Pancreas (tissue), 10 donors: ENCODE data around the gene TMEM233. TPM values are rescaled to one million over a fixed set of nuclear protein-coding genes. Genes with fewer than 3 reads are reported as not detected.

Experiments used
- ATAC-seq, 4 donors: fragments of 200-7000 bp; cut with Tn5 transposase; one replicate each; pipeline versions ENCODE4 v1.8.0 to v1.9.1; 2020; ENCODE audit warnings: mild to moderate bottlenecking in 4 of 4, moderate library complexity in 4 of 4
- DNase-seq, 6 donors: peaks; one replicate each; pipeline ENCODE4 v3.0.0-alpha.2; 2020
- FAIRE-seq: peaks from 2 replicates; lab custom pipeline; 2012; peaks lifted over from hg19 to GRCh38; lab: Jason Lieb, UNC
- H3K27ac ChIP-seq, 4 donors: fragments of 200-600 bp; sonication (generic); 1 replicate in 3 of 4; 2 replicates in 1 of 4; pipeline versions ENCODE4 v1.5.0 to v1.8.0; 2020
- H3K27me3 ChIP-seq, 4 donors: fragments of 200-600 bp; one replicate each; pipeline ENCODE4 v1.8.0; 2021
- H3K36me3 ChIP-seq, 3 donors: fragments of 200-600 bp; sonication (generic) in 1 of 3; one replicate each; pipeline versions ENCODE4 v1.5.0 to v1.8.0; 2020 to 2021
- H3K4me1 ChIP-seq, 3 donors: fragments of 200-600 bp; one replicate each; pipeline ENCODE4 v1.8.0; 2021
- H3K4me3 ChIP-seq, 4 donors: fragments of 200-600 bp; sonication (generic) in 2 of 4; one replicate each; pipeline versions ENCODE4 v1.5.0 to v1.8.0; 2020 to 2021
- H3K9me3 ChIP-seq, 4 donors: fragments of 200-600 bp; one replicate each; pipeline ENCODE4 v1.8.0; 2021
- CTCF ChIP-seq, 4 donors: fragments of 200-600 bp; sonication (generic) in 3 of 4; IDR thresholded peaks; one replicate each; pipeline versions ENCODE4 v1.5.0 to v1.8.0; 2021; ENCODE audit warnings: antibody characterized with exemption in 4 of 4
- WGBS, 2 donors: extraction: QIAGEN DNeasy Blood & Tissue Kit; methylation state at CpG; one replicate each; pipeline ENCODE4 v1.1.7; 2013; 5-methylcytosine and 5-hydroxymethylcytosine counted together
- intact Hi-C, 3 donors: fragments of 100-400 bp; cut with DNase I; formaldehyde crosslinking; loops; one replicate each; pipeline versions ENCODE4 v1.11.1 to v1.14.2; 2022
- polyA plus RNA-seq, 2 donors: library from polyadenylated mRNA; stranded (reverse); fragments of 200-250 nt; gene quantifications; one replicate each; pipeline ENCODE4 v1.2.3, GENCODE V29; 2013
- total RNA-seq, 6 donors: library from RNA; stranded (reverse); fragmentation: NEBNext Ultra II Directional in 4 of 6; extraction: Animal tissue kit (Norgen Biotek cat#: 25700) in 4 of 6; gene quantifications; one replicate each; pipeline versions ENCODE4 v1.2.1 to v1.2.4, GENCODE V29; 2021 to 2023
- donor health status: healthy with polysubstance abuse.
- donor health status: DM: no; HTN: no; CAD: no; lungs with moderate emphysema.
- donor health status: DM: no; HTN: no; CAD: no.
- donor health status: control.
- donor health status: control.
- donor health status: Bipolar disorder and iron deficiency.
- donor health status: DM: yes; HTN: yes; CAD: no.
- donor health status: DM: no; HTN: no; CAD: no.
- donor health status: DM: no; HTN: no; CAD: no.
- donor health status: DM: yes; HTN: yes; CAD: no.

Gene TMEM233
- total and polyA plus RNA-seq, 8 donors, result 0.05 to 0.52 (median 0.07) TPM; not detected in 2

DNA sequence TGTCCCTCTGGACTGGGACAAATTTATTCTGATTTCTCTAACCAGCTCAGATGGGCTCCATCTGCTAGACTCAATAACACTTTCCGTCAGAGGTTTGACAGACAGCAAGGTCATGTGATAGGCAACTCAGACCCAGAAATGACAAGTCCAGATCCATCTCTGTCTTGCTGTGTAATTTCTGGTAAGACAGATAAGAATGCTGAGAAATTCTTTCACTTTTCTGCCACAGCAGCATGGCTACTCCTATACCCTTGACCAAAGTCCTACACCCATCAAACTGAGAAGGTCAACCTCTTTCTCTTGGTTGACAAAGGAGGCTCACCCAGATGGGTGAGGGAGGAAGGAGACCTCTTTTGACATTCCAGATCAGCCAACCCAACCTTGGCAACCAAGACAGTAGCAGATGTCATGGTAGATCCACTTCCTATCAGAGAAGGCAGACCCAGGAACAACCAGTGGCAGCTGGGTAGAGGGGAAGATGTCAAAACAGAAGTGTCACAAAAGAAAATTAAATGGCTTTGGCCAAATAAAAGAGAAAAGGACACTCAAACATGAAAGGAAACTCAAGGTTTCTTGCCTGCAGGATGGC is 37.5 kb downstream of the TMEM233 start:
- Histone ChIP-seq H3K27ac (no peak overlapping the region), H3K36me3 (no peaks in the 10 kb centered on the region), H3K4me1 (no peaks in the 10 kb centered on the region), H3K27me3 (no peaks in the 10 kb centered on the region), H3K4me3 (no peak overlapping the region), H3K9me3 (no peaks in the 10 kb centered on the region)
- TF ChIP-seq CTCF (IDR thresholded peaks at IDR 0.05), result no peak
- intact Hi-C loops, result no loop called here
- FAIRE-seq, result no peak
- 43 to 44% methylated on average over 1 of the region's 1 CpG for WGBS, 2 donors
- no peak for ATAC-seq
- DNase-seq, result no peak

DNA sequence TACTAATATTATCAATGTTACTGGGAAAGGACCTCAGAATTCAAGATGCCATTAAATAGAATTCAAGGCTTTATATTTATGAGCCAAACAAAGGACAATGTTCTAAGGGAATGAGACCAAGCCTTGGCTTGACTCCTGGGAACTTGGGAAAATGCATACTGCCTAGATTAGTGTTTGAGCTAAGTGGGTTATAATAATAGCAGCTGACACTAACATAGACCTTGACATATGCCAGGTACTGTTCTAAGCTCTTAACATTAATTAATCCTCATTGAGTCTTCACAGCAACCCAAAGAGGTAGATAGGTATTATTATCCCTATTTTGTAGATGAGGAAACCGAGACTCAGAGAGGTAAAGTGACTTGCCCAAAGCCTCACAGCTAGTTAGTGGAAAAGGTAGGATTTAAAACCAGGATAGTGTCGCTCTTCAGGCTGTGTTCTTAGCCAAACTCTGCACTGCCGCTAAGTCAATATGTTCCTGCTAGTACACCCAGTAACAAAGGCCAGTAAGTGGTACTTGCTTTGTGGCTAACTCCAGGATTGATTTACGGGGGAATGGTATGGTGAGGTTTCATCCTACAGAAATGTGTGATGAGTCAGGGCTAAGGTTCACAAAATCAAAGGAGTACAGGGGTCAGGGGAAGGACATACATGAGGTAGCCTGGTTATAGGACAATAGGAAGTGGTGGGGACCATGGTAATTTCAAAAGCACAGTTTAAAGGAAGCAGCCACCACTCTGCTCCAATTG is 38.5 kb downstream of the TMEM233 start:
- no peak for FAIRE-seq

DNA sequence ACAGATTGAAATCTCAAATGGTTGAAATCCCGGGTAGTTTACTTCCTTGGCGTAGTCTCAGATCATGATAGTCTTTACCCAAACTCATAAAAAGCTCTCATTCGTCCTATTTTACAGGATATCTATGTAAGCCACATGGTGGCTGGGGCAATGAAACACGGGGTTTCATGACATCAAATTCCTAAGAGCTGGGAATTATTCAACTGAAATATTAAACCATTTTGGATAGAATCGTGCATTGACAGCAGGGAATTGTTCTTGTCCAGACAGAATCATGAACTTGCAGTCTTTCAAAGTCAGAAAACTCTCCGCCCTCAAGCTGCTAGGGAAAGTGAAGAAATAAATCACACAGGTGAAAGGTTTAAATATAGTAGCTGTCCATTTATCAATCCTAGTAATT is 41.2 kb downstream of the TMEM233 start:
- no peak for FAIRE-seq
- Histone ChIP-seq H3K36me3 (no peaks in the 10 kb centered on the region), H3K9me3 (no peaks in the 10 kb centered on the region), H3K4me1 (no peaks in the 10 kb centered on the region), H3K27ac (no peak overlapping the region), H3K27me3 (no peaks in the 10 kb centered on the region), H3K4me3 (no peak overlapping the region)
- no peak for DNase-seq
- WGBS, 2 donors, result 20 to 23% methylated on average over 6 of the region's 6 CpGs
- intact Hi-C loops, result no loop called here
- no peak for TF ChIP-seq CTCF (IDR thresholded peaks at IDR 0.05)
- peak in 1 of 4 donors; percentile 46 for ATAC-seq

More for the DNA sequence above, 38.5 kb downstream of the TMEM233 start:
- H3K27me3 ChIP-seq, result no peaks in the 10 kb centered on the region
- no peak overlapping the region for H3K4me3 ChIP-seq
- DNase-seq, result no peak
- no peaks in the 10 kb centered on the region for H3K9me3 ChIP-seq
- 83 to 92% methylated on average over 4 of the region's 4 CpGs for WGBS, 2 donors
- no peaks in the 10 kb centered on the region for H3K4me1 ChIP-seq
- intact Hi-C loops, result no loop called here
- no peak for ATAC-seq
- H3K27ac ChIP-seq, result no peak overlapping the region
- H3K36me3 ChIP-seq, result no peaks in the 10 kb centered on the region
- TF ChIP-seq CTCF (IDR thresholded peaks at IDR 0.05), result no peak

DNA sequence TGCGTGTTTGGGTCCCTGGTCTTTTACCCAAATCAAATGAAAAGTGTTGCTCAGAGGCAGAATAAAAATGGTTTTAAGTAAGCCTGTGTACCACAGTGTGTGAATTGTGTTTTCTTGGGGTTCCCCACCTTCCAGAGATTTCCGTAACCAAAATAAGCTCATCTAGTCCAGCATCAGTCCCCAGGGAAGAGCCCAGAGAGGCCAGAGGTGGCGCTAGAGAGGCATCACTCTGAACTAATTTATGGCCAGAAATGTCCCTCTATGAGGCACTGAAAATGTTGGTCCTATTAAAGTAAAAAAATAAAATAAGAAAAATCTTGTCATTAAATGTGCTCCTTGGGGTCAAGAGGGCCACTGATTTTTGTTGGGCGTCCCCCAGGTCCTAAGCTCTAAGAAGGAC is 49.4 kb downstream of the TMEM233 start:
- Histone ChIP-seq H3K4me1 (no peaks in the 10 kb centered on the region), H3K36me3 (no peaks in the 10 kb centered on the region), H3K27ac (no peak overlapping the region), H3K9me3 (no peaks in the 10 kb centered on the region), H3K27me3 (no peaks in the 10 kb centered on the region), H3K4me3 (no peak overlapping the region)
- ATAC-seq, result no peak
- no peak for FAIRE-seq
- 64 to 69% methylated on average over 4 of the region's 4 CpGs for WGBS, 2 donors
- DNase-seq, result no peak
- no peak for TF ChIP-seq CTCF (IDR thresholded peaks at IDR 0.05)
- intact Hi-C loops, result no loop called here

- TF ChIP-seq CTCF (IDR thresholded peaks at IDR 0.05), result no peak
- Histone ChIP-seq H3K27me3 (no peaks in the 10 kb centered on the region), H3K4me1 (no peaks in the 10 kb centered on the region), H3K4me3 (no peak overlapping the region), H3K27ac (no peak overlapping the region), H3K9me3 (no peaks in the 10 kb centered on the region), H3K36me3 (no peaks in the 10 kb centered on the region)
- ATAC-seq, result no peak
- intact Hi-C loops, result no loop called here
- DNase-seq, result no peak
- WGBS, 2 donors, result 75 to 77% methylated on average over 3 of the region's 3 CpGs
- no peak for FAIRE-seq
Measured at GRCh38 chr12:119644930-119645329, 51.4 kb downstream of the TMEM233 start.
